Mesenchymal stem cell (in vitro differentiated cells and primary cell): Measurements from ENCODE around the gene AKR1C4. TPM values are rescaled to one million over a fixed set of nuclear protein-coding genes. Genes with fewer than 3 reads are reported as not detected.

ENCODE experiments used
- DNase-seq: peaks from one replicate; pipeline ENCODE4 v3.0.0-alpha.2; 2013
- H2AFZ ChIP-seq: one replicate; pipeline ENCODE4 v1.6.1; 2013; ENCODE audit warnings: low read depth, mild to moderate bottlenecking, control low read depth, inconsistent platforms, low read length, moderate library complexity
- H2AK5ac ChIP-seq: 2 replicates; pipeline ENCODE4 v1.6.1; 2013; ENCODE audit warnings: low read length, moderate library complexity, mild to moderate bottlenecking, inconsistent platforms; ENCODE audit not compliant: severe bottlenecking
- H2BK120ac ChIP-seq: one replicate; pipeline ENCODE4 v1.6.1; 2013; ENCODE audit warnings: low read depth, mild to moderate bottlenecking, inconsistent platforms, low read length, moderate library complexity
- H2BK12ac ChIP-seq, 2 experiments: one replicate each; pipeline ENCODE4 v1.6.1; 2013; ENCODE audit warnings: inconsistent platforms in 2 of 2, low read length in 2 of 2, mild to moderate bottlenecking in 2 of 2, moderate library complexity in 2 of 2, control low read depth in 1 of 2
- H2BK15ac ChIP-seq: one replicate; pipeline ENCODE4 v1.6.1; 2013; ENCODE audit warnings: mild to moderate bottlenecking, low read depth, inconsistent platforms; ENCODE audit not compliant: poor library complexity, severe bottlenecking
- H2BK5ac ChIP-seq: 2 replicates; pipeline ENCODE4 v1.6.1; 2013; ENCODE audit warnings: low read depth, mild to moderate bottlenecking, low read length, control low read depth, inconsistent platforms; ENCODE audit not compliant: poor library complexity, severe bottlenecking
- H3K14ac ChIP-seq, 2 experiments: one replicate each; pipeline ENCODE4 v1.6.1; 2013; ENCODE audit warnings: inconsistent platforms in 2 of 2, low read length in 2 of 2, control low read depth in 1 of 2, mild to moderate bottlenecking in 1 of 2, moderate library complexity in 1 of 2
- H3K18ac ChIP-seq, 2 experiments: one replicate each; pipeline ENCODE4 v1.6.1; 2013; ENCODE audit warnings: inconsistent platforms in 2 of 2, low read length in 2 of 2, control low read depth in 1 of 2, low read depth in 1 of 2, mild to moderate bottlenecking in 1 of 2
- H3K23ac ChIP-seq, 2 experiments: one replicate each; pipeline ENCODE4 v1.6.1; 2013; ENCODE audit warnings: inconsistent platforms in 2 of 2, low read length in 2 of 2, mild to moderate bottlenecking in 2 of 2, moderate library complexity in 2 of 2, control low read depth in 1 of 2
- H3K27ac ChIP-seq: 2 replicates; pipeline ENCODE4 v1.5.1; 2013; ENCODE audit warnings: mild to moderate bottlenecking, moderate library complexity, low read length, control low read depth, inconsistent platforms; ENCODE audit not compliant: poor library complexity, severe bottlenecking
- H3K27me3 ChIP-seq, 2 experiments: 2 replicates each; pipeline versions ENCODE4 v1.6.1 to v1.7.0; 2013; ENCODE audit warnings: low read length in 2 of 2, mild to moderate bottlenecking in 2 of 2, moderate library complexity in 2 of 2, control low read depth in 1 of 2, inconsistent platforms in 1 of 2; ENCODE audit not compliant: control insufficient read depth in 1 of 2, insufficient read depth in 1 of 2
- H3K36me3 ChIP-seq, 2 experiments: 2 replicates each; pipeline versions ENCODE4 v1.6.1 to v1.7.0; 2013; ENCODE audit warnings: low read length in 2 of 2, control low read depth in 1 of 2, inconsistent platforms in 1 of 2, low read depth in 1 of 2, mild to moderate bottlenecking in 1 of 2; ENCODE audit not compliant: insufficient read depth in 2 of 2, control insufficient read depth in 1 of 2
- H3K4ac ChIP-seq, 2 experiments: one replicate each; pipeline ENCODE4 v1.6.1; 2013; ENCODE audit warnings: inconsistent platforms in 2 of 2, low read length in 2 of 2, mild to moderate bottlenecking in 2 of 2, moderate library complexity in 2 of 2, control low read depth in 1 of 2, low read depth in 1 of 2
- H3K4me1 ChIP-seq: 2 replicates; pipeline ENCODE4 v1.6.1; 2013; ENCODE audit warnings: low read depth, low read length, control low read depth; ENCODE audit not compliant: control insufficient read depth, insufficient read depth
- H3K4me2 ChIP-seq: 2 replicates; pipeline ENCODE4 v1.6.1; 2013; ENCODE audit warnings: low read length, mild to moderate bottlenecking, inconsistent platforms; ENCODE audit not compliant: poor library complexity, severe bottlenecking
- H3K4me3 ChIP-seq, 2 experiments: 2 replicates each; pipeline versions ENCODE4 v1.5.1 to v1.7.0; 2013; ENCODE audit warnings: low read length in 2 of 2, mild to moderate bottlenecking in 2 of 2, control low read depth in 1 of 2, low read depth in 1 of 2; ENCODE audit not compliant: insufficient read depth in 1 of 2
- H3K79me1 ChIP-seq: replicated peaks from 2 replicates; pipeline ENCODE4 v1.6.1; 2013; ENCODE audit warnings: mild to moderate bottlenecking, control low read depth, low read length, inconsistent platforms; ENCODE audit not compliant: poor library complexity, severe bottlenecking
- H3K9ac ChIP-seq: 2 replicates; pipeline ENCODE4 v1.7.0; 2013; ENCODE audit warnings: mild to moderate bottlenecking, low read length, moderate library complexity
- H3K9me3 ChIP-seq: 2 replicates; pipeline ENCODE4 v1.7.0; 2013; ENCODE audit warnings: mild to moderate bottlenecking, low read length; ENCODE audit not compliant: control insufficient read depth
- H4K8ac ChIP-seq: one replicate; pipeline ENCODE4 v1.6.1; 2013; ENCODE audit warnings: inconsistent platforms, mild to moderate bottlenecking, low read length, moderate library complexity
- H4K91ac ChIP-seq: one replicate; pipeline ENCODE4 v1.6.1; 2013; ENCODE audit warnings: mild to moderate bottlenecking, low read length, inconsistent platforms
- WGBS: methylation state at CpG from one replicate; pipeline ENCODE4 v1.1.7; 2013; ENCODE audit warnings: mixed read lengths; 5-methylcytosine and 5-hydroxymethylcytosine counted together
- polyA plus RNA-seq, 2 experiments: library from polyadenylated mRNA; stranded (reverse); fragments of 200-250 nt; gene quantifications; one replicate each; pipeline ENCODE4 v1.2.3, GENCODE V29; 2013

AKR1C4 gene
- polyA plus RNA-seq (2013, experiment 1 of 2), result not detected
- polyA plus RNA-seq (2013, experiment 2 of 2), result not detected

GRCh38 chr10:5196702-5197113 lies at the start of gene AKR1C4:
AKR1C4 (plus strand) TSS chr10:5196837; CDS start chr10:5196868, 31 bp downstream.
- no peak within 1 kb of the TSS for H2BK15ac ChIP-seq
- 87% methylated on average over 4 of the region's 4 CpGs for WGBS

GRCh38 chr10:5146920-5147254 lies 49.8 kb upstream of the AKR1C4 start:
- no peak overlapping the region for H3K27ac ChIP-seq
- no peak overlapping the region for H3K4me3 ChIP-seq
- DNase-seq, result no peak

More at GRCh38 chr10:5196702-5197113, at the start of gene AKR1C4:
- Histone ChIP-seq H4K8ac (no peak within 1 kb of the TSS), H2AFZ (no peak within 1 kb of the TSS), H3K4me1 (no peaks in the 10 kb centered on the region), H3K27me3 (no peaks in the 10 kb centered on the region), H2AK5ac (no peak within 1 kb of the TSS), H3K4me2 (no peak within 1 kb of the TSS), H3K14ac (no peak within 1 kb of the TSS), H2BK5ac (no peak within 1 kb of the TSS), H3K18ac (no peak within 1 kb of the TSS), H3K9ac (peak within 1 kb of the TSS; percentile 8), H3K4ac (no peak within 1 kb of the TSS), H3K36me3 (no peaks in the 10 kb centered on the region), H2BK12ac (no peak within 1 kb of the TSS), H4K91ac (no peak within 1 kb of the TSS), H2BK120ac (no peak within 1 kb of the TSS), H3K4me3 (peak within 1 kb of the TSS in 1 of 2 experiments; percentile 52), H3K9me3 (no peaks in the 10 kb centered on the region), H3K23ac (no peak within 1 kb of the TSS), H3K79me1 (no peaks in the 10 kb centered on the region), H3K27ac (no peak within 1 kb of the TSS)
- DNase-seq, result no peak

GRCh38 chr10:5147255-5147980 lies 49.2 kb upstream of the AKR1C4 start:
- no peaks in the 10 kb centered on the region for H3K4me1 ChIP-seq
- H3K9me3 ChIP-seq, result peaks cover 3% of the 10 kb centered on the region
- H3K4me3 ChIP-seq, result no peak overlapping the region
- no peak overlapping the region for H2BK120ac ChIP-seq
- H3K9ac ChIP-seq, result no peak overlapping the region
- no peak for DNase-seq
- H2AFZ ChIP-seq, result no peak overlapping the region
- H4K8ac ChIP-seq, result no peak overlapping the region
- no peak overlapping the region for H4K91ac ChIP-seq
- H3K18ac ChIP-seq, result no peak overlapping the region
- no peak overlapping the region for H2AK5ac ChIP-seq
- no peak overlapping the region for H2BK15ac ChIP-seq
- no peak overlapping the region for H3K14ac ChIP-seq
- no peak overlapping the region for H2BK5ac ChIP-seq
- H3K27me3 ChIP-seq, result no peaks in the 10 kb centered on the region
- 75% methylated on average over 5 of the region's 5 CpGs for WGBS
- no peak overlapping the region for H3K4me2 ChIP-seq
- no peaks in the 10 kb centered on the region for H3K79me1 ChIP-seq
- H3K27ac ChIP-seq, result no peak overlapping the region
- no peaks in the 10 kb centered on the region for H3K36me3 ChIP-seq
- no peak overlapping the region for H3K23ac ChIP-seq
- no peak overlapping the region for H3K4ac ChIP-seq
- H2BK12ac ChIP-seq, result no peak overlapping the region

More at GRCh38 chr10:5146920-5147254, 49.8 kb upstream of the AKR1C4 start:
- no peak overlapping the region for H3K9ac ChIP-seq
- no peak overlapping the region for H3K23ac ChIP-seq
- no peak overlapping the region for H2AK5ac ChIP-seq
- H4K8ac ChIP-seq, result no peak overlapping the region
- H3K14ac ChIP-seq, result no peak overlapping the region
- no peak overlapping the region for H4K91ac ChIP-seq
- no peaks in the 10 kb centered on the region for H3K4me1 ChIP-seq
- no peaks in the 10 kb centered on the region for H3K27me3 ChIP-seq
- no peak overlapping the region for H3K4me2 ChIP-seq
- H2BK15ac ChIP-seq, result no peak overlapping the region
- no peak overlapping the region for H2BK5ac ChIP-seq
- H3K79me1 ChIP-seq, result no peaks in the 10 kb centered on the region
- 84% methylated on average over 5 of the region's 5 CpGs for WGBS
- H2AFZ ChIP-seq, result no peak overlapping the region
- no peak overlapping the region for H2BK120ac ChIP-seq
- peaks cover 3% of the 10 kb centered on the region for H3K9me3 ChIP-seq
- no peak overlapping the region for H3K4ac ChIP-seq
- H3K36me3 ChIP-seq, result no peaks in the 10 kb centered on the region
- H2BK12ac ChIP-seq, result no peak overlapping the region
- H3K18ac ChIP-seq, result no peak overlapping the region

- H3K18ac ChIP-seq, result no peak overlapping the region
- H2BK5ac ChIP-seq, result no peak overlapping the region
- H3K4me1 ChIP-seq, result no peaks in the 10 kb centered on the region
These were observed 48.5 kb upstream of the AKR1C4 start for GRCh38 chr10:5147981-5148677.

More at GRCh38 chr10:5147981-5148677, 48.5 kb upstream of the AKR1C4 start:
- Histone ChIP-seq H3K9me3 (peaks cover 3% of the 10 kb centered on the region), H3K14ac (no peak overlapping the region), H2AFZ (no peak overlapping the region), H2BK120ac (no peak overlapping the region), H3K9ac (no peak overlapping the region), H3K4me3 (no peak overlapping the region), H3K36me3 (no peaks in the 10 kb centered on the region), H4K8ac (no peak overlapping the region), H3K23ac (no peak overlapping the region), H2BK12ac (no peak overlapping the region), H3K4ac (no peak overlapping the region), H2BK15ac (no peak overlapping the region), H3K79me1 (no peaks in the 10 kb centered on the region), H3K27me3 (no peaks in the 10 kb centered on the region), H4K91ac (no peak overlapping the region), H3K4me2 (no peak overlapping the region), H3K27ac (no peak overlapping the region), H2AK5ac (no peak overlapping the region)
- DNase-seq, result no peak
- WGBS, result 24% methylated on average over 1 of the region's 3 CpGs
